Hematopoietic multipotent progenitor cell treated with erythropoietin and hydrocortisone succinate and interleukin-3 and kit ligand, for 17 days (in vitro differentiated cells): ENCODE results near the gene SHKBP1.
"Not testable (repeated sequence)": the region's sequence is repeated elsewhere in the genome, so short reads cannot be mapped to it uniquely, and the experiment has no call there.

Source experiments
- DNase-seq: peaks from one replicate; pipeline ENCODE4 v3.0.0-alpha.2; 2015; ENCODE audit warnings: low spot score

SHKBP1 gene, protein sequence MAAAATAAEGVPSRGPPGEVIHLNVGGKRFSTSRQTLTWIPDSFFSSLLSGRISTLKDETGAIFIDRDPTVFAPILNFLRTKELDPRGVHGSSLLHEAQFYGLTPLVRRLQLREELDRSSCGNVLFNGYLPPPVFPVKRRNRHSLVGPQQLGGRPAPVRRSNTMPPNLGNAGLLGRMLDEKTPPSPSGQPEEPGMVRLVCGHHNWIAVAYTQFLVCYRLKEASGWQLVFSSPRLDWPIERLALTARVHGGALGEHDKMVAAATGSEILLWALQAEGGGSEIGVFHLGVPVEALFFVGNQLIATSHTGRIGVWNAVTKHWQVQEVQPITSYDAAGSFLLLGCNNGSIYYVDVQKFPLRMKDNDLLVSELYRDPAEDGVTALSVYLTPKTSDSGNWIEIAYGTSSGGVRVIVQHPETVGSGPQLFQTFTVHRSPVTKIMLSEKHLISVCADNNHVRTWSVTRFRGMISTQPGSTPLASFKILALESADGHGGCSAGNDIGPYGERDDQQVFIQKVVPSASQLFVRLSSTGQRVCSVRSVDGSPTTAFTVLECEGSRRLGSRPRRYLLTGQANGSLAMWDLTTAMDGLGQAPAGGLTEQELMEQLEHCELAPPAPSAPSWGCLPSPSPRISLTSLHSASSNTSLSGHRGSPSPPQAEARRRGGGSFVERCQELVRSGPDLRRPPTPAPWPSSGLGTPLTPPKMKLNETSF

GRCh38 chr19:40576585-40577451 is at the start of gene SHKBP1:
TSS of gene SHKBP1 (plus strand) at chr19:40576873. CDS start at chr19:40576900, 27 bp downstream.
- peak; percentile 95 for DNase-seq

DNA sequence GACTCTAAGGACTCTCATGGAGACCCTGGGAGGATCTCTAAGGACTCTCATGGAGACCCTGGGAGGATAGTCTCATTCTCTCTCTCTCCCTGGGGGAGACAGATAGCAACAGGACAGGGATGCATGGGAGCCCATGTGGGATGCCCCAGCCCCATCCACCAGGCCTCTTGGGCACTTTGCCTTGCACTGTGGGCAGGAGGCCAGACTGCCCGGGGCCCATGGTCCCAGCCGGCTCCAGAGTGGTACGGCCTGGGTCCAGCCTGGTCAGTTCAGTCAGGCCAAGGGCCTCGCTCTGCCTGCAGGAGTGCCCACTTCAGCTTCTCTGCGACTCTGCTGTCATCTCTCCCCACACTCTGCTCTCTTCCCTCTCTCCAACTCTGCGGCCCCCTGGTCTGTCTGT is 48.6 kb upstream of the SHKBP1 start:
- DNase-seq, result no peak

GRCh38 chr19:40528533-40529092 is 48.1 kb upstream of the SHKBP1 start:
- no peak for DNase-seq

DNA sequence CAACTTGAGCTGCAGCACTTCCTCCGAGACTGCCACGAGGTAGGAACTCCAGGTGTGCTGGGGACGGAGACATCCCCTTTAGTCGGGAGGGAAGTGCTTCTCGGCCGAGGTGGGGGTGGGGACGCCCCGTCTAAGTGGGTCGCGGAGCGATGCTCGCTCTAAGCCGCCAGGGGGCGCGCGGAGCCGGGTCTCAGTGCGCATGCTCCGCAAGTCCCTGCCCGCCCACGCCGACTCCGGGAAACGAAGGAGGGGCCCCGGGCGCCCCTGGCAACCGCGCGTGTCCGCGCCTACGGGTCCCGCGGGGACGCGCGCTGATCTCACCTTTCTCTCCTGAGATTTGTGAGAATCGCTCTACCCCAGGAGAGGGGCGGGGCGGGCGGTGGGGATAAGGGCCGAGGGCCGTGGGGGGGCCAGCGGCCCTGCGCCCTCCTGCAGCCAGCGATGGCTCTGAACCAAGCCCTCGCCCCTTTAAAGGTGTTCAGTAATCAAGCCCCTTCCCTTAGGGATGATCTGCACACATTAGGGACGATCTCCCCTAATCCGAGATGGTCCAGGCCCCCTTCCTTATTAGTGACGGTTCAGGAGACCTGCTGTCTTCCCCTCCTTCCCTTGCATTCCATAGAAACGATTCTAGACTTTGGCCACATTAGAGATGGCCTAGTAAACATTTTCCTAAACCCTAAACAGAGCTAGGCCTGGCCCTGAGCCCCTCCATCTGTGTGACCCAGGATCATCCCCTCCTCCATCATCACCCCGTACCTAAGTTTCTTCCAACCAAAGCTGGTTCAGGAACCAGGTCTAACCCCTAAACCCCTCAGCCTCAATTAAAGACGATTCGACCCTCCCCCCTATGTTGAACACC is 47.3 kb upstream of the SHKBP1 start:
- DNase-seq, result peak; percentile 93

DNA sequence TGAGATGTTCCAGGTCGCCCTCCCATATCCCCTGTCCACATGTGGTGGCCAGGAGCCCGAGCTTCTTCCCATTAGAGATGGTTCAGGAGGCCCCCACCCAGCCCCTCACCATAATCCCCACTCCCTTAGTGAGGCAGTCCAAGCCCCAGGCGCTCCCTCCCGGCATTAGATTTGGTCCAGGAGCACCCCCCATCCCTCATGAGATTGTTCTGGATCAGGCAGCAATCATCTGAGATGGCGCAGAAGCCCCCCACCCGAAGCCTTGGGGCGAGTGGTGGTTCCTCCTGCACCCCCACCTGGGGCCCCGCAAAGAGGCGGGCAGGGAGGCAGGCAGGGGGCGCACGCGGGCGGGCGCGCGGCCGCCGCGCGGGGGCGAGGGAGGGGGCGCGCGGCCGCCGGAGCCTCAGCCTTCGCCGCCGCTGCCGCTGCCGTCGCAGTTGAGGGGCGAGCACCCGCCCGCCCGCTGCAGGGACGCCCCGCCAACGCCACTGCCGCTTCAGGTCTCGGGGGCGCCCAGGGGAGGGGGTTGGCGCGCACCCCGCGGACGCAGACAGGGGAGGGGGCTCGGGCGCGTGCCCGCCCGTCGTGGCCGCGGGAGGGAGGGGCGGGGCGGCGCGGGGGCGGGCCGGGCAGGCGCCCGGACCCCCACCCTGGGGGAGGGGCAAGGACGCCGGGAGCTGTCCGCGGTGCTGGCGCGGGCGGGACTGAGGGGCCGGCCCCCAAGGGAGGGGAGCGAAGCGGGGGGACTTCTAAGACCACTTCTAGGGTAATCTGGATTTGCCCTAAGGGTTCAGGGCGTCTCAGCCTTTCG is 46.4 kb upstream of the SHKBP1 start:
- DNase-seq, result no peak

- DNase-seq, result peak; percentile 27
These were observed 43.2 kb upstream of the SHKBP1 start for GRCh38 chr19:40533508-40533907.

DNA sequence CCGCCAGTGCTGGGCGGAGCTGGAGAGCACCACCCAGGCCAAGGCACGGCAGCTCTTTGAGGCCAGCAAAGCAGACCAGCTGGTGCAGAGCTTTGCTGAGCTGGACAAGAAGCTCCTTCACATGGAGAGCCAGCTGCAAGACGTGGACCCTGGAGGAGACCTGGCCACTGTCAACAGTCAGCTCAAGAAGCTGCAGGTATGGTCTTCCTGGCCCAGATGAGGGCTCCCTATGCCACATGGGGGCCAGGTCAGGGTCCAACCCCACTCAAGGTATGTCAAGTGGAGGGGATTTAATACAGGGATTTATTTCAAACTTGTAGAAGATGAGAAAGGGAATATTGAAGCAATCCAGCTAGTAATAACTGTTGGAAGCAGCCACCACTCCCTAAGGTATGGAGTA is 42.5 kb upstream of the SHKBP1 start:
- DNase-seq, result no peak

DNA sequence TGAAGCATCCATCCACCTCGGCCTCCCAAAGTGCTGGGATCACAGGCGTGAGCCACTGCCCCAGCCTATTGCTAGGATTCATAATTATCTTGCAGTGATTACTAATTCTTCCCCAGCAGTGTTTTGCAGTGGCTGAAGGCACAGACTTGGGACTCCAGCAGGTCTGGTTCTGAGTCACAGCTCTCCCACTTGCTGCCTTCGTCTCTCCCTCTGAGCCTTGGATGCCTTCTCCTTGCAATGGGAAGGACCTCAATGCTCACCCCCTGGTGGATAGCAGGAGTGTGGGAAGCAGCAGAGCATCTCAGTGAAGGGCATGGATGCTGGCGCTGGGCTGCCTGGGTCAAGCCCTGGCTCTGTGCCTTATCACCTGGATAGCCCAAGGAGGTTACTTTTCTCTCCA is 37.6 kb upstream of the SHKBP1 start:
- no peak for DNase-seq

DNA sequence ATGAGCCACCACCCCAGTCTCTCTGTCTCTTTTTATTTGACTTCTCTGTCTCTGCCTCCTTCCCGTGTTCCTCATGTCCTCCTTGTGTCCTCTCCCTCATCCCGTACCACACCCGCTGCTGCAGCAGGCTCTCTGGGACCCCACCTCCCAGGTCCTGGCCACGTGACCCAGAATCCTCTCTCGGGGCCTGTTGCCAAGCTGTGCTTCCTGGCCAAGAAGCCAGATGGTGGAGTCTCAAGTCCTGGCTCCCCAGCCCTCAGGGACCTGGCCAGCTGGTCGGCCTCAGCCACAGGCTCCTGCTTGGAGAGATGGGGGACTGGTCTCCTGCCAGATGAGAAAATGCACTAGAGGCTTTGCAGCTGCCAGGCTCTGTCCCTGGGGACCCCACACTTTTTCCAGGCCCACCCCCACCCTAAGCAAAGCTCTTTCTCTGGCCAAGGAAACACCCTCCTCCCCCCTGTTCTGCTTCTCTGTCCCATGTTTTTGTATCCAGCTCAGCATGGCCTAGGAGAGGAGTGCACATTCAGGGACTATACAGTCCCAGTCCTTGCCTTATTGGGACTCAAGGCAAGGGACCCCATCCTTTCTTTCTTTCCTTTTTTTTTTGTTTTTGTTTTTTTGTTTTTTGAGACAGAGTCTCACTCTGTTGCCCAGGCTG is 34.3 kb upstream of the SHKBP1 start:
- no peak for DNase-seq

GRCh38 chr19:40543029-40543597 is 33.6 kb upstream of the SHKBP1 start:
- DNase-seq, result no peak

DNA sequence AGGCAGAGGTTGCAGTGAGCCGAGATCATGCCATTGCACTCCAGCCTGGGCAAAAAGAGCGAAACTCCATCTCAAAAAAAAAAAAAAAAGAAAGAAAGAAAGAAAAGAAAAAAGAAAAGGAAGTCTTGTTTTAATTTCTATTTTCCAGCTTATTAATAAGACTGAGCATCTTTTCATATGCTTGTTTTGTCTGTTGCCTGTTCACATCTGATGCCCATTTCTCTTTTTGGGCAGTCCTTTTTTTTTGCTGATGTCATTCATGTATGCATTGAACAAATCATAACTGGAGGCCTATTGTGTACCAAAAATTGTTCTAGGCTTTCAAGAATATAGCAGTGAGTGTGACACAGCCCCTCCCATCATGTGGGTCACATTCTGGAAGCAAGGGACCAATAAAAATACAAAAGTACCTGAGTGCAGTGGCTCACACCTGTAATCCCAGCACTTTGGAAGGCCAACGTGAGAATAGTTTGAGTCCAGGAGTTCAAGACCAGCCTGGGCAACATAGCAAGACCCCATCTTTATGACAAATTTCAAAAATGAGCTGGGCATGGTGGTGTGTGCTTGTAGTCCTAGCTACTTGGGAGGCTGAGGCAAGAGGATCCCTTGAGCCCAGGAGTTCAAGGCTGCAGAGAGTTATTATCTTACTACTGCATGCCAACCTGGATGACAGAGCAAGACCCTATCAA is 30.4 kb upstream of the SHKBP1 start:
- DNase-seq, result not testable (repeated sequence)

DNA sequence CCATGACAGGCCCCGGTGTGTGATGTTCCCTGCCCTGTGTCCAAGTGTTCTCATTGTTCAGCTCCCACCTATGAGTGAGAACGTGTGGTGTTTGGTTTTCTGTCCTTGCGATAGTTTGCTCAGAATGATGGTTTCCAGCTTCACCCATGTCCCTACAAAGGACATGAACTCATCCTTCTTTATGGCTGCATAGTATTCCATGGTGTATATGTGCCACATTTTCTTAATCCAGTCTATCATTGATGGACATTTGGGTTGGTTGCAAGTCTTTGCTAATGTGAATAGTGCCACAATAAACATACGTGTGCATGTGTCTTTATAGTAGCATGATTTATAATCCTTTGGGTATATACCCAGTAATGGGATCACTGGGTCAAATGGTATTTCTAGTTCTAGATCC is 29.5 kb upstream of the SHKBP1 start:
- not testable (repeated sequence) for DNase-seq

DNA sequence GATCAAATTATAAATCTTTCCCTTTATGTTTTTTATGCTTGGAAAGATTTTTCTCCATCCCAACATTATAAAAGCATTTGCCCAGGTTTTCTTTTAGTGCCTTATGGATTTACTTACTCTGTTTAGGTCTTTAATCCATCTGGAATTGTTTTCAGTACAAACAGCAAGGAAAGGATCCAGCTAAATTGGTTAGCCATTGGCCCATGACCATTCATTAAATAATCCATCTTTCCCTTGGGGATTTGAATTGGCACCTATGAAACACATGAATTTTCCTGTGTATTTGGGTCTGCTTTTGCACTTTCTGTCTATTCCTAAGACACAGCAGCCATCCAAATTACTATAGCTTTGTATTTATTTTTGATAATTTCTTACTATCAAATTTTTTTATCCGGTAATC is 28.8 kb upstream of the SHKBP1 start:
- DNase-seq, result no peak

DNA sequence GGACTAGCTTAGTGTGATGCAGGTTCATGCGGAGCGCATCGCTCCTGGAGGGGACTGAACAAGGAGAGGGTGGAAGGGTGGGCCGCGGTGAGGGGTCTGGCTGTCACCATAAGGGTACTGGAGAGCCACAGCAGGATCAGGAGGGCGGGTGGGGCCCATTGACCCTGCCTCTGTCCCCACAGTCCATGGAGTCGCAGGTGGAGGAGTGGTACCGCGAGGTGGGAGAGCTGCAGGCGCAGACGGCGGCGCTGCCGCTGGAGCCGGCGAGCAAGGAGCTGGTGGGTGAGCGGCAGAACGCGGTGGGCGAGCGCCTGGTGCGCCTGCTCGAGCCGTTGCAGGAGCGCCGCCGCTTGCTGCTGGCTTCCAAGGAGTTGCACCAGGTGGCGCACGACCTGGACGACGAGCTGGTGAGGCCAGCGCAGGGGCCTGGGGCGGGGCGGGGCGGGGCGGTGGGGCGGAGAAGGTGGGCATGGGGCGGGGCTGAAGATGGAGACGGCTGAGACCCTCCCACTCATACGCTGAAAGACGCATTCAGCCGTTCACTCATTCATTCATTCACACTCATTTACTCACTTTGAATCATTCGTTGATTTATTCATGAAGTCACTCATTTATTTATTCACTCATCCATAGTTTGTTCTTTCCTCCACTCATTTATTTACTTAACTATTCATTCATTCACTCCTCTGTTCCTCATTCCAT is 27.5 kb upstream of the SHKBP1 start:
- DNase-seq, result no peak

DNA sequence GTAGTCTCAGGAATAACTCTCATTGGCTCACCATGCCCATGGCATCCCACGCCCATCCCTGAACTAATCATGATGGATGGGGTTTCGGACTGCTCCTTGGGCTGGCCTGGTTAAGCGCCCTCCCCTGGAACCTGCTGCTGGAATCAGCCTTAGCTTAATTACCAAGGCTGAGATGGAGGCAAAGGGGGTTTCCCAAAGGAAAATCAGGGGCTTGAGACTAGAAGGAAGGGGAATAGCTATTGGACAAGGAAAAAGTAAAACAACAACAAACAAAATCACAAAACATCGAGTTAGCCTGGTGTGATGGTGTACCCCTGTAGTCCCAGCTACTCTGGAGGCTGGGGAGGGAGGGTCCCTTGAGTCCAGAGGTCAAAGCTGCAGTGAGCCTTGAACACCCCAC is 25.7 kb upstream of the SHKBP1 start:
- no peak for DNase-seq

- DNase-seq, result no peak
These were observed 23.8 kb upstream of the SHKBP1 start for GRCh38 chr19:40552848-40553247.

GRCh38 chr19:40553885-40554857 is 22.5 kb upstream of the SHKBP1 start:
- DNase-seq, result no peak
